DMS53 treated with DMSO at 0.1 percent for 48 hours (cell line): ENCODE results near the gene HLCS.

ENCODE experiments used
- DNase-seq: peaks from one replicate; lab custom pipeline; 2025; ENCODE audit not compliant: unreplicated experiment; lab: John Stamatoyannopoulos, UW

Gene HLCS

DNA sequence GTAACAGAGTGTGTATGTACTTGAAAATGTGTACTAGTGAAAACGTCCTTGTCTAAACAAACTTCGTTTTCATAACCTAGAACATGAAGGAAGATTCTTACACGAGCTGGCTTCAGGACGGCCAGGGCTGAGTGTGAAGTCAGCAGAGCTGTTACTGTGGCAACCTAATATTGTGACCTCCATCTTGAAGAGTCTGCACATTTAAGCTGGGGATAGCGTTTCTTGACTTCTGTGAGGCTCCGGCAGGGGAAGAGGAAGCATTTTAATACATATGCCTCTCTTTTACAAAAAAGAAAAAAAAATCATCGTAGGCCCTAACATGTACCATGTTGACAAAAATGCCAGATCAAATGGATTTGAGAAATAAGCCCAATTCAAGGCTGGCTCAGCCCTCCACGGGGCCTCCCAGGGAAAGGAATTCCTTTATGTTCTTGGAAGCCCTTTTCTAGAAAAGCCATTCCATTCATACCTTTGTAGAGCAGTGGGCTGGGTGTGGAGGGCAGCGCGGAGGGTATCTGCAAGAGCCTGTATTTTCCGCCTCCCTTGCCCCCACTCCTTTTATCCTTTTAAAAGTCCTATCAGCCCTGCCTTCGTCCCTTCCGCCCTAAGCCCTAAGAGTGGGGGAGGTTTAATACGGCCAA, 216.4 kb downstream of the HLCS start:
- DNase-seq = no peak

DNA sequence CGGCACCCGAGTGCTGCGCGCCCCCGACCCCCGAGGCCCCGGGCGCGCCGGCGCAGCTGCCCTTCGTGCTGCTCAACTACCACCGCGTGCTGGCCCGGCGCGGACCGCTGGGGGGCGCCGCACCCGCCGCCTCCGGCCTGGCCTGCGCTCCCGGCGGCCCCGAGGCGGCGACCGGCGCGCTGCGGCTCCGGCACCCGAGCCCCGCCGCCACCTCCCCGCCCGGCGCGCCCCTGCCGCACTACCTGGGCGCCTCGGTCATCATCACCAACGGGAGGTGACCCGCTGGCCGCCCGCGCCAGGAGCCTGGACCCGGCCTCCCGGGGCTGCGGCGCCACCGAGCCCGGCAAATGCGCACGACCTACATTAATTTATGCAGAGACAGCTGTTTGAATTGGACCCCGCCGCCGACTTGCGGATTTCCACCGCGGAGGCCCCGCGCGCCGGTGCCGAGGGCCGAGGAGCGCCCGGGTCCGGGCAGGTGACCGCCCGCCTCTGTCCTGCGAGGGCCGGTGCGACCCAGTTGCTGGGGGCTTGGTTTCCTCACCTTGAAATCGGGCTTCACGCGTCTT, 218.6 kb downstream of the HLCS start:
- peak; percentile 2 for DNase-seq

DNA sequence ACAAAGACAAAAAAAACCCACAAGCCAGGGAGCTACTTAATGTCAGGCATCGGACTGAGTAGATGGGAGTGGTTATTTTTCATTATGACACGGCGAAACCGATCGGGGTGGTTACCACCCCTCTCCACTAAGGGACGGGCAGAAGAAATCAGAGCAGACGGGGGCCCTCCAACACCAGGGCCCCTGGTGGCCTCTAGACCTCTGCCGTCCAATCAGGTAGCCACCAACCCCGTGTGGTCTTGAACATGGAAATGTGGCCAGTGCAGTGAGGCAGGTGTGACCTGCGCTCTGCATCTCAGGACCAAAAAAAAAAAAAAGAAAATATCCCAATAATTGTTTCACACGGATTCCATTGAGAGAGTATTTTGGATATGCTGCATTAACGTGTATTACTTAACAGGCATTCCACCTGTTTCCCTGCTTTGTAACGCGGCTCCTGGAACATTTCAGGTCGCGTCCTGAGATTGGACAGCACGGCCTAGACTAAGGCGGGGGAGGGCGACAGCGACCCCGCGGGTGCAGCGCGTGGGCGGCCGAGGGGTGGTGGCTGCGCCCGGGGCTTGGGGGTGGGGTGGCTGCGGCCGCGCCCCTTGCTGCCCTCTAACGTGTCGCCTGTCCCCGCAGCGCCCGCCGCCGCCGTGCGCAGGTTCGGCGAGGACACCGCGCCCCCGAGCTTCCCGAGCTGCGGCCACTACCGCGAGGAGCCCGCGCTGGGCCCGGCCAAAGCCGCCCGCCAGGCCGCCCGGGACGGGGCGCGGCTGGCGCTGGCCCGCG, 219.2 kb downstream of the HLCS start:
- DNase-seq = no peak

DNA sequence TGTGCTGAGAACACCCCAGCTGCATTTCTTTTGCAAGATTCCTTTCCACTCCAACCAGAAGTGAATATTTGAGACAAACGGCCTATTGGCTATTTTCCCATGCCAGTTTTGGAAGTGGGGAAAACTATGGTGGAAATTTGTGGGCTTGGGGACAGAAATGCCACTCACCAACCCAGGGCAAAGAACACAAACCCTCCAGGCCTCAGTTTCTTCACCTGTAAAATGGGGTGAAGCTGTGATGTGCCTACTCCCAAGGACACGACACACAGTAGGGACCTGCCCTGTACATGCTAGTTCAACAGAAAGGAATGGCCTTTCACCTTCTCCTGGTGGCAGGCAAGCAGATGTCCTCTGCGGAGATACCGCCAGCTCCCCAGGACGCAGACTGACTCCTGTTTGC, 221.0 kb downstream of the HLCS start:
- DNase-seq = no peak

DNA sequence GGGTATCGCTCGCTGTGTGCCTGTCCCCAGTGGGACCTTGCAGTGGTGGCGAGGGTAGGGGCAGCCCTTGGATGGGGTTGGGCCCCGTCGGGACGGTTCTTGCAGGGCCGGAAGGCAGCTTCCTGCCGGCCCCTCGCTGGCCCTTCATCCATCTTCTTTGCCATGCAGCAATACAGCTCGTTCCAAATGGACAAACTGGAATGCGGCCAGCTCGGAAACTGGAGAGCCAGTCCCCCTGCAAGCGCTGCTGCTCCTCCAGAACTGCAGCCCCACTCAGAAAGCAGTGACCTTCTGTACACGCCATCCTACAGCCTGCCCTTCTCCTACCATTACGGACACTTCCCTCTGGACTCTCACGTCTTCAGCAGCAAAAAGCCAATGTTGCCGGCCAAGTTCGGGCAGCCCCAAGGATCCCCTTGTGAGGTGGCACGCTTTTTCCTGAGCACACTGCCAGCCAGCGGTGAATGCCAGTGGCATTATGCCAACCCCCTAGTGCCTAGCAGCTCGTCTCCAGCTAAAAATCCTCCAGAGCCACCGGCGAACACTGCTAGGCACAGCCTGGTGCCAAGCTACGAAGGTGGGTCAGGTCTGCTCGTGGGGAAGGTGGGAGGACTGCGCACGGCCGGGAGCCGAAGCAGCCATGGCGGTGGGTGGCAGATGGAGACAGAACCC, 221.8 kb downstream of the HLCS start:
- DNase-seq = no peak

DNA sequence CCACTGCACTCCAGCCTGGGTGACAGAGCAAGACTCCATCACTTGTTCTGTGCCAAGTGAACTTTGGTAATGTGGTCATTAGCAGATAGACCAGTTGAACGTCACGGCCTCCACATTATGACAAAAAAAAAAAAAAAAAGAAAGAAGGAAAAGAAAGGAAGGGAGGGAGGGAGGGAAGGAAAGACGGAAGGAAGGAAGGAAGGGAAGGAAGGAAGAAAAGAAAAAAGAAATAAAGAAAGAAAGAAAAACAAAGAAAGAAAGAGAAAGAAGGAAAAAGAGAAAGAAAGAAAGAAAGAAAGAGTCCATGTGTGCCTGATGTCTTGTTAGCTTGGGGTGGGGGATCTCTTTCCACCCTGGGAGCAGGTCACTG, 222.3 kb downstream of the HLCS start:
- no peak for DNase-seq

DNA sequence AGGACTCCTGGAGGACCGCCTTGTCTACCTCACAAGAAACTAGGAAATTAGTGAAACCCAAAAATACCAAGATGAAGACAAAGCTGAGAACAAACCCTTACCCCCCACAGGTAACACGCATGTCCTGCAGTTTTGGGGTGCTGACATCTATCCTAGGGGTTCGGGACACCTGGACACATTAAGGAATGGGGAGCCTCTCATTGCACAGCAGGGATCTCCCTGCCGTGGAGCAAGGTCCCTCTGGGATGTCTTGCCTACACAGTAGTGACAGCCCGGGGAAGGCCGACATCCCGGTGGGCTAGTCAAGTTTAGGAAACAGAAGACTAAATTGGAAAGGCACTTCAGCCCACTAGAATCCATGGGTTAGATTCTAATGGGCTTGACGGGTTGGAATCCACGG, 223.0 kb downstream of the HLCS start:
- no peak for DNase-seq

DNA sequence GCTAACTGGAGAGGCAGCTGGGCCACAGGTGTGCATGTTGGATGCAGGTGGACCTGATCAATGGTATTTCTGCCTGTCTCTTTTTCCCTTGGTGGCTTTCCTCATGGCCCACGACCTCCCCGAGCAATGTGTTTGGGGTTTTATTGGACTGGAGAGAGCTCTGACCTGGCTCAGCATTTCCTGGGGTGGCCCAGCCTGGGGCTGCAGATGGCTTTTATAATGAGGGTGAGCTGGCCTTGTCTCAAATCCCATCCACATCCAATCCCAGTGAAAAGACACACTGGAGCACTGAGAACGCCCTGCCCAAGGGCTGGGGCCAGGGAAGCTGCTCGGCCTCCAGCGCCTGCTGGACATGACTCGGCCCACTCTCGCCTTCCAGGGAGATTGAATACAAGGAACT, 223.5 kb downstream of the HLCS start:
- DNase-seq = no peak

DNA sequence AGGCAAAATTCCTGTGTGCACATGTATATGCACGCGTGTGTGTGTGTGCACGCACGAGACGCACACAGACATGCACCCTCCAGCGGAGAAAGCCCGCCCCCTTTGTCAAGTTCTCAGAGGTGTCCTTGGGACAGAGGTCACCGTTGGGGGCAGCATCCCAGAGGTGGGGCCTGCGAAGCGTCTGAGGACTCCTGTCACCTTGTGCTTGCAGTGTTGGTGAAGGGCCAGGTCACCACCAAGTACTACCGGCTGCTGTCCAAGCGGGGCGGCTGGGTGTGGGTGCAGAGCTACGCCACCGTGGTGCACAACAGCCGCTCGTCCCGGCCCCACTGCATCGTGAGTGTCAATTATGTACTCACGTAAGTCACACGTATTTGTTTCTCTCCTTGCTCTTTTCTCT, 225.0 kb downstream of the HLCS start:
- DNase-seq = no peak

DNA sequence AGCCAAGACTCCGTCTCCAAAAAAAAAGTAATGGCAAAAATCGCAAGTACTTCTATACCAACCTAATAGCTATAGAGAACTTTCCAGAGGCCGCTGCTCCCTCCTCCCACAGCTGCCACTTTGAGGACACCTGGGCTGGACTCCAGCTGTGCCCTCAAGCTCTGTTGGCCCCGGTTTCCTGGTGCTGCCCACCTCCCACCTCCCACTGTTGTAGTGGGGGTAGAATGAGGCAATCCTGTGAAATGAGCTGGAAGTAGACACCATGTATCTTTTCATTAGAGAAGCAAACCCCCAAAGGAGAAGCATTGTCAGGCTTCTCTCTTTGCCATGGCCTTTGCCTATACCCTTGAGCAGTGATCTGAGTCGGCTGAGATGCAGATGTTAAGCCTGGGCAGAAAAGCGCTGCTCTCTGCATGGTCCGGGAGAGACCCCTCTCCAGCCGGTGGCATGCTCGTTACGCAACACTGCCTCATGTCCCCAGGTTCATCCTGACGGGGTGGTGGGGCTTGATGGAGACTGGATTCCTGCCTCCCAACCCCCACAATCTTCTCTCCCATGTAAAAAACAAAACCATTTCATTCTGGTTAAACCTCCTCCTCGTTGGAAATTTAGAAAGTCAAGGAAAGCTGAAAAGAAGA, 227.9 kb downstream of the HLCS start:
- no peak for DNase-seq

DNA sequence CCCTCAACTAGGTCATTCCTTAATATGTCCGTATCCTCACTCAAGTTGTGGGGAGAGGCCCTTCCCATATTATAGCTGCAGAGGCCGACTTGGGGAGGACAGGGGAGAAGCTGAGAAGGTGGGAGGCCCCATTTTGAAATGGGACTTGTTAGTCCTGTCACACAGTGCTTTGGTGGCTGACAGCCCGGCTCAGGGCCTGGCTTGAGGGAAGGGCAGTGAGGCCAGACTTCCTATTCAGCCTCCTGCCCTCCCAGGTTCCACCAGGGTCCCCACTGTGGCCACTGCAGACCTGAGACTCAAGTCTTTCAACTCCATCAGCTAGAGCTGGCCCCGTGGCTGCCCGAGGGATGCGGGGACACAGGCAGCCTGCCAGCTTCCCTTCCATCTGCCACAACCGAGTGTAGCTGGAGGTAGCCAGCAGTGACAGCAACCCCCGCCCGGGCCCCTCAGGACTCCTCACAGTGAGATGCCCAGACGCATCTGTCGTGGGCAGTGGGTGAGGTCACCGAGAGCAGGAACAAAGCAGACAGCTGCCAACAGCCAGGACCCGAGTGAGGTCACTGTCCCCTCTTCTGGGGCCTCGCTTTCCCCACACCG, 230.6 kb downstream of the HLCS start:
- DNase-seq = no peak

DNA sequence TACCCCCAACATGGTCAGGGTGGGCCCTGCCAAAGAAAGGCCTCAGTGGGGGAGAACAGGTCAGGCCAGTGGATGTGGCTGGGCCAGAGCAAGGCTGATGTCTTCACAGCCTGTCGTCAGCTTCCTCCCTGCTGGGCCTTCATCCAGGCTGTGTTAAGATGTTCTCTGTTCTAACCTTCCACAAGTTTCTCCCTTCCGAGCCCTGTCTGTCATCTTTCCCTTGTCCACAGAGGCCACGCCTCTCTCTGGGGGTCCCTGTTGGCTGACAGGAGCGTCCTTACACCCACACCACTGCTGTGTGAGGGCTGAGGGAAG, 231.3 kb downstream of the HLCS start:
- DNase-seq = no peak

DNA sequence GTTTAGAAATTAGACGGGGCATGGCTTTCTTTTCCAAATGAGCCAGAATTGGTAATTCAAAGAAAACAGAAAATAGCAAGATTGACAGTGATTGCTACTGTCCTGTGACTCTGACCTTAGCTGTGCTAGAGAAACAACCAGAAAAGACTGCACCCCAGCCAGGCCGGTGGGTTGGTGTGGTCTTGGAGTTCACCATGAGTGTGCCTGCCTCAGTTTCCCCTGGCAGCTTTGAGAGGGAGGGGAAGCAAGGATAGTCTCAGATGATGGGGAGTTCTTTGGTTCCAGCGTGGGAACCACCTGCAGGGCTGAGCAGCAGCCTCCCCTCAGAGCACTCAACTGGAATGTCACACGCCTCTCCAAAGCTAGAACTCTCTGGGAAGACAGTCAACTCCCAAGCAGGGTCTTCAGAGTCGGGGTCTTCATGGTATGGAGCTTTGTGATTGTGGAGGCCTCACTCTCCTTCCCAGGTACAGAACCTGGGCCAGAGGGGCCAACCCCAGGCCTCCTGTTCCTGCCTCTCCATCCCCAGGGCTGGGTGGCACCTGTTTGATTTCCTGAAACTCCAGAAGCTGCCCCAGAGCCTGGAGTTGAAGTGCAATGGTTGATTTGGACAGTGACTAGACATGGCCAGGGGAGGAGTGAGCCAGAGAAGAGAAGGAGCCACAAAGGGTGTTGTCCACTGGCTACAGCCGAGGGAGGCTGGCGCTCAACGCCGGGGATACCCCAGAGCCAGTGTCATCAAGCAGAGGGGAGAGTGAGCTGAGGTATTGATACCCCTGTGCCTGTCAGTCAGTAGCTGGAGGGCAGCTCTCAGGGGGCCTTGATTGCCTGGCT, 231.9 kb downstream of the HLCS start:
- DNase-seq = no peak

DNA sequence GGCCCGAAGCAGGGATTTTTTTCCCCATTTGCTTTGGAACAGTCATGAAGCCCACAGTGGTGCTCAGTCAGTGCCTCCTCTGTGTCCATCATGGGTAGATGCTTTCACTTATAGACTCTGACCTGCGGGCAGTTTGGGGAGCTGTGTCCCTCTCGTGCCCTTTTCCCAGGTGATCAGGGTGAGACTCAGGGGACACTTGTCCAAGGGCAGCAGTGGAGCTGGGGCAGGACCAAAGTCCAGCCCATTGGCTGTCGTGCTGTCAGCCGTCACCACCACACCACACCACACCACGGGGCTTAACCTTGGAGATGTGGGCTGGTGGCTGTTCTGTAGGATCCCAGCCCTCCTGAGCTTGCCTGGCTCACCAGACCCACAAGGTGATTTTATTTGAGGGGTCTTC, 232.6 kb downstream of the HLCS start:
- no peak for DNase-seq

DNA sequence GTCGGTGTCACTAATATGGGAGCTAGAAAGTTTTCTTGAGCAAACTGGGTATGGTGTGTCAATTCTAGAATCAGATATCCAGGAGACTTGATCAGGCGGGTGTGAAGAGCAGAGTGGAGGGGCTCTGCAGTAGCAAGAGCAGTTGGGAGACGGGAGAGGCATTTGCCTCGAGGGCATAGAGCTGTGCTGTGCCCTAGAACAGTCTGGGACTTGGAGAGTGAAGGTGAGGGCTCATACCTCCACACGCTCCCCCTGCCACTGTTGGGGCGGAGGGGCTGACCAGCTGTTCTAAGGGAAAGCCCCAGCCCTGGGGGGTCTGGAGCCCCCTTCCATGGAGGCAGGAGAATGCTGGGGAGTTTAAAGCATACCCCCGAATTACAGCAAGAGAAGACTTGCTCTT, 233.7 kb downstream of the HLCS start:
- no peak for DNase-seq

DNA sequence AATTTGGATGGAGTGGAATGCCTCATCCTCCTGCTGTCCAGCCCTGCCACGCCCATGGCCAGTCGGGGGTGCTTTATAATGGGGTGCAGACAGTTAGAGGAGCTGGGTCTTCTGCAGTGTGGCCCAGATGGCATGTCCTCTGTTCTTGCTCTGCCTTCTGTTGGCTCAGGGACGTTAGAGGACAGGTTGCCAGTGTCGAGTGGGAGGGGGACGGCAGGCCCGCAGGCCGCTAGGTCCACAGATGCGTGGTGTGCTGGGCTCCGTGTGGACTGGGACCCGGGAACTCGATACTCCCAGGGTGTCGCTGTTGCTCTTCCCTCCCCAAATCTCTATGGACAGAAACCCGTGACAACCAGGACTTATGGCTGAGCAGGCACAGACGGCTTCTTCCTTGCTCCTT, 234.3 kb downstream of the HLCS start:
- no peak for DNase-seq

DNA sequence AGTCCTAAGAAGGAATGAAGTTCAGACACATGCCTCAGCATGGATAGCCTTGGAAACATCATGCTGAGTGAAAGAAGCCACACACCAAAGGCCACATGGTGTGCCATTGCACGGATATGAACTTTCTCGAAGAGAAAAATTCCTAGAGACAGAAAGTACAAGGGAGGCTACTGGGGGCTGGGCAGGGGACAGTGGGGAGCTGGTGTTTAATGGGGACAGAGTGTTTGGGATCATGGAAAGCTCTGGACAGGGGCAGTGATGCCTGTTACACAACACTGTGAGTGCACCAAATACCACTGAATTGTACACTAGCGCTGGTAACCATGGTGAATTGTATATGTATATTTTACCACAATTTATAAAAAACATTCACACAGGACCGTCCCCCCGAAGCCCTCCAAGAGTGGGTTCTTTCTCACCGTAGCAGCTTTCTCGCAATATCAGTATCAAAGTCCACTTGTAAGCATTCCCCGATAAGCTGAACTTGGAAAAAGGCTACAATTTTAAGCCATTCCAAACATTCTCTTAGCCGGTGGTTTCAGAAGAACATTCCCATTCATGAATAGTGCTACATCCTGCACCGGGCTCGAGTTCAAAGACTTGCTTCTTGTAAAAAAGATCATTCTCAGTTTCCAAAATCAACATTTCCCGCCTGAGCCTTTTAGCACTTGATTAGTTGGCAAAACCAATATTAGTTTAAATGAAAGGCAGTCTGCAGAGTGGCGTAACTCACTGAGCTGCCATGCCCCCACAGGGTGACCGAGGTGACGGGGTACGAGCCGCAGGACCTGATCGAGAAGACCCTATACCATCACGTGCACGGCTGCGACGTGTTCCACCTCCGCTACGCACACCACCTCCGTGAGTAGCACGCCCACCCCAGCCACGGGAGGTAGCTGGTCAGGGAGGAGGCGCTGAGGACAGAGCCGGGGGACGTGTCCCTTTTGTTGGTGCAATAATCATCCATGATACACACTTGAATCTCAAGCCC, 235.9 kb downstream of the HLCS start:
- DNase-seq = no peak

DNA sequence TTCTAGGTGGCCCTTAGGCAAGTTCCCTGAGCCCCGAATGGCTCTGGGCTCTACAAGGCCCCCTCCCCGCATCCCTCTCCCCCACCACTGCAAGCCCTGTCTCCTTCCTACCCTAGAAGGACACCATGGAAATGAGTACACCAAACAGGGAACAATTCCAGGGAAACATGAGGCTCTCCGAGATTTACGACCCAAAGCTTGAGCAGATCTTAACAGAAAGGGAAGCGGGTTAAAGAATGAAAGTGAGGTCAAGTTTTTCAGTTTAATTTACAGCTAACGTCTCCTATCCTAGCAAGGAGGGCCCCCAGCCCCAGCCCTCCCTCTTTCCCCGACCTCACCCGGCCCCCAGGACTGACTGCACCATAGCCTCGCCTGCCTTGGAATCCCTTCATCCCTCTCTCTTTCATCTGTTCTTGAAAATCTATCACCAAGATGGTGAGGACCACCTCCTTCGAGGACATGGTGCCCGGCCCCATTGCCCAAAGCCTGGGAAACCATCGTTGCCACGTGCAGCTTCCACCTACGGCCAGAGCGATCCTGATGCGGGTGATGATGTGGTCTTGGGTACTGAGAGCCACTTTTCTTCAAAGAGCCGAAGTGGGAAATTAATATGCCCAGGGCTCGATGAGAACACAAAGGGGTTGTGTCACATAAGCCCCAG, 237.0 kb downstream of the HLCS start:
- no peak for DNase-seq
